Measurements from ENCODE around the gene GCH1. TPM values are rescaled to one million over a fixed set of nuclear protein-coding genes. Genes with fewer than 3 reads are reported as not detected.
"Not testable (repeated sequence)": the region's sequence is repeated elsewhere in the genome, so short reads cannot be mapped to it uniquely, and the experiment has no call there.

Gene GCH1
- total RNA-seq, 3 donors from 2014 or later = 12.8 to 27.1 (median 19.3) TPM

GRCh38 chr14:54920052-54920451, 17.4 kb upstream of the GCH1 start:
- DNase-seq = no peak
- intact Hi-C loops (cut with DNase I, micrococcal nuclease) = no loop called here
- no peaks in the 10 kb centered on the region for H3K36me3 ChIP-seq (ENCODE audit: low read depth)
- ATAC-seq = no peak
- no peak for TF ChIP-seq CTCF (IDR thresholded peaks at IDR 0.05)
- H3K4me1 ChIP-seq (ENCODE audit: low read depth) = no peaks in the 10 kb centered on the region
- H3K4me3 ChIP-seq = no peak overlapping the region
- no peaks in the 10 kb centered on the region for H3K9me3 ChIP-seq

- Histone ChIP-seq H3K36me3 (ENCODE audit: low read depth) (no peaks in the 10 kb centered on the region), H3K4me3 (no peak overlapping the region), H3K9me3 (no peaks in the 10 kb centered on the region), H3K4me1 (ENCODE audit: low read depth) (no peaks in the 10 kb centered on the region)
- no peak for DNase-seq
- TF ChIP-seq CTCF (IDR thresholded peaks at IDR 0.05) = no peak
- ATAC-seq = no peak
- intact Hi-C loops (cut with DNase I, micrococcal nuclease) = no loop called here
Observed at GRCh38 chr14:54919330-54919729, 16.7 kb upstream of the GCH1 start.

- no peaks in the 10 kb centered on the region for H3K9me3 ChIP-seq
- H3K36me3 ChIP-seq (ENCODE audit: low read depth) = no peaks in the 10 kb centered on the region
- intact Hi-C loops (cut with DNase I, micrococcal nuclease) = no loop called here
- no peak overlapping the region for H3K4me3 ChIP-seq
- no peaks in the 10 kb centered on the region for H3K4me1 ChIP-seq (ENCODE audit: low read depth)
- no peak for TF ChIP-seq CTCF (IDR thresholded peaks at IDR 0.05)
- no peak for ATAC-seq
- no peak for DNase-seq
Observed at GRCh38 chr14:54918427-54918826, 15.8 kb upstream of the GCH1 start.

- DNase-seq = no peak
- Histone ChIP-seq H3K9me3 (no peaks in the 10 kb centered on the region), H3K36me3 (ENCODE audit: low read depth) (no peaks in the 10 kb centered on the region), H3K4me3 (no peak overlapping the region), H3K4me1 (ENCODE audit: low read depth) (no peaks in the 10 kb centered on the region)
- TF ChIP-seq CTCF (IDR thresholded peaks at IDR 0.05) = no peak
- ATAC-seq = no peak
- intact Hi-C loops (cut with DNase I, micrococcal nuclease) = no loop called here
Observed at GRCh38 chr14:54916101-54916500, 13.5 kb upstream of the GCH1 start.

GRCh38 chr14:54909817-54910558, 7.4 kb upstream of the GCH1 start:
- no peak for DNase-seq
- no peaks in the 10 kb centered on the region for H3K4me1 ChIP-seq (ENCODE audit: low read depth)
- no peak for ATAC-seq
- H3K9me3 ChIP-seq = no peaks in the 10 kb centered on the region
- intact Hi-C loops (cut with DNase I, micrococcal nuclease) = no loop called here
- H3K36me3 ChIP-seq (ENCODE audit: low read depth) = no peaks in the 10 kb centered on the region
- H3K4me3 ChIP-seq = no peak overlapping the region
- TF ChIP-seq CTCF (IDR thresholded peaks at IDR 0.05) = no peak

GRCh38 chr14:54908973-54909372, 6.3 kb upstream of the GCH1 start:
- DNase-seq; intact Hi-C loops (cut with DNase I, micrococcal nuclease); H3K4me3 ChIP-seq; H3K36me3 ChIP-seq (ENCODE audit: low read depth); ATAC-seq; H3K4me1 ChIP-seq (ENCODE audit: low read depth); H3K9me3 ChIP-seq: not testable (repeated sequence)
